Measurements from ENCODE around the gene SIRPG.

The SIRPG gene

GRCh38 chr20:1688886-1689538 is 31.4 kb upstream of the SIRPG start:
- Histone ChIP-seq H3K9me3 (ENCODE audit: control insufficient read depth in 1 of 2, low read length in 2 of 2) (peaks cover 0 to 7% of the 10 kb centered on the region in 2 donors), H3K4me1 (ENCODE audit: control insufficient read depth in 1 of 2, insufficient read depth in 2 of 2, low read length in 2 of 2) (no peaks in the 10 kb centered on the region), H3K27me3 (ENCODE audit: low read depth, low read length) (no peaks in the 10 kb centered on the region), H3K36me3 (ENCODE audit: control insufficient read depth in 1 of 2, insufficient read depth in 2 of 2, low read length in 2 of 2) (no peaks in the 10 kb centered on the region), H3K27ac (ENCODE audit: low read length) (no peak overlapping the region), H3K4me3 (ENCODE audit: low read depth in 1 of 2, low read length in 2 of 2) (no peak overlapping the region)

- H3K4me1 ChIP-seq (ENCODE audit: control insufficient read depth in 1 of 2, insufficient read depth in 2 of 2, low read length in 2 of 2), result no peaks in the 10 kb centered on the region
- no peaks in the 10 kb centered on the region for H3K36me3 ChIP-seq (ENCODE audit: control insufficient read depth in 1 of 2, insufficient read depth in 2 of 2, low read length in 2 of 2)
- no peaks in the 10 kb centered on the region for H3K27me3 ChIP-seq (ENCODE audit: low read depth, low read length)
- no peak overlapping the region for H3K4me3 ChIP-seq (ENCODE audit: low read depth in 1 of 2, low read length in 2 of 2)
- H3K27ac ChIP-seq (ENCODE audit: low read length), result no peak overlapping the region
- peaks cover 0 to 10% of the 10 kb centered on the region in 2 donors for H3K9me3 ChIP-seq (ENCODE audit: control insufficient read depth in 1 of 2, low read length in 2 of 2)
These were observed 29.5 kb upstream of the SIRPG start for GRCh38 chr20:1687053-1687452.

GRCh38 chr20:1686151-1686748 is 28.7 kb upstream of the SIRPG start:
- Histone ChIP-seq H3K4me1 (ENCODE audit: control insufficient read depth in 1 of 2, insufficient read depth in 2 of 2, low read length in 2 of 2) (no peaks in the 10 kb centered on the region), H3K4me3 (ENCODE audit: low read depth in 1 of 2, low read length in 2 of 2) (no peak overlapping the region), H3K27ac (ENCODE audit: low read length) (no peak overlapping the region), H3K27me3 (ENCODE audit: low read depth, low read length) (no peaks in the 10 kb centered on the region), H3K9me3 (ENCODE audit: control insufficient read depth in 1 of 2, low read length in 2 of 2) (peaks cover 0 to 10% of the 10 kb centered on the region in 2 donors), H3K36me3 (ENCODE audit: control insufficient read depth in 1 of 2, insufficient read depth in 2 of 2, low read length in 2 of 2) (no peaks in the 10 kb centered on the region)

- Histone ChIP-seq H3K9me3 (ENCODE audit: control insufficient read depth in 1 of 2, low read length in 2 of 2) (peaks cover 0 to 5% of the 10 kb centered on the region in 2 donors), H3K27me3 (ENCODE audit: low read depth, low read length) (no peaks in the 10 kb centered on the region), H3K27ac (ENCODE audit: low read length) (no peak overlapping the region), H3K4me1 (ENCODE audit: control insufficient read depth in 1 of 2, insufficient read depth in 2 of 2, low read length in 2 of 2) (no peaks in the 10 kb centered on the region), H3K4me3 (ENCODE audit: low read depth in 1 of 2, low read length in 2 of 2) (no peak overlapping the region), H3K36me3 (ENCODE audit: control insufficient read depth in 1 of 2, insufficient read depth in 2 of 2, low read length in 2 of 2) (no peaks in the 10 kb centered on the region)
These were observed 27.9 kb upstream of the SIRPG start for GRCh38 chr20:1685304-1686052.

- Histone ChIP-seq H3K27ac (ENCODE audit: low read length) (no peak overlapping the region), H3K27me3 (ENCODE audit: low read depth, low read length) (no peaks in the 10 kb centered on the region), H3K36me3 (ENCODE audit: control insufficient read depth in 1 of 2, insufficient read depth in 2 of 2, low read length in 2 of 2) (no peaks in the 10 kb centered on the region), H3K9me3 (ENCODE audit: control insufficient read depth in 1 of 2, low read length in 2 of 2) (peaks cover 0 to 5% of the 10 kb centered on the region in 2 donors), H3K4me3 (ENCODE audit: low read depth in 1 of 2, low read length in 2 of 2) (no peak overlapping the region), H3K4me1 (ENCODE audit: control insufficient read depth in 1 of 2, insufficient read depth in 2 of 2, low read length in 2 of 2) (no peaks in the 10 kb centered on the region)
These were observed 27.3 kb upstream of the SIRPG start for GRCh38 chr20:1684872-1685271.

- no peak overlapping the region for H3K27ac ChIP-seq (ENCODE audit: low read length)
- no peaks in the 10 kb centered on the region for H3K9me3 ChIP-seq (ENCODE audit: control insufficient read depth in 1 of 2, low read length in 2 of 2)
- H3K36me3 ChIP-seq (ENCODE audit: control insufficient read depth in 1 of 2, insufficient read depth in 2 of 2, low read length in 2 of 2), result no peaks in the 10 kb centered on the region
- H3K4me3 ChIP-seq (ENCODE audit: low read depth in 1 of 2, low read length in 2 of 2), result no peak overlapping the region
- H3K4me1 ChIP-seq (ENCODE audit: control insufficient read depth in 1 of 2, insufficient read depth in 2 of 2, low read length in 2 of 2), result no peaks in the 10 kb centered on the region
- H3K27me3 ChIP-seq (ENCODE audit: low read depth, low read length), result no peaks in the 10 kb centered on the region
These were observed 19.1 kb upstream of the SIRPG start for GRCh38 chr20:1676650-1677049.

- Histone ChIP-seq H3K27me3 (ENCODE audit: low read depth, low read length) (no peaks in the 10 kb centered on the region), H3K27ac (ENCODE audit: low read length) (no peak overlapping the region)
These were observed 17.6 kb upstream of the SIRPG start for GRCh38 chr20:1674990-1675780.

GRCh38 chr20:1674361-1674760 is 16.8 kb upstream of the SIRPG start:
- Histone ChIP-seq H3K4me1 (ENCODE audit: control insufficient read depth in 1 of 2, insufficient read depth in 2 of 2, low read length in 2 of 2) (no peaks in the 10 kb centered on the region), H3K36me3 (ENCODE audit: control insufficient read depth in 1 of 2, insufficient read depth in 2 of 2, low read length in 2 of 2) (no peaks in the 10 kb centered on the region), H3K27ac (ENCODE audit: low read length) (no peak overlapping the region), H3K4me3 (ENCODE audit: low read depth in 1 of 2, low read length in 2 of 2) (no peak overlapping the region), H3K27me3 (ENCODE audit: low read depth, low read length) (no peaks in the 10 kb centered on the region), H3K9me3 (ENCODE audit: control insufficient read depth in 1 of 2, low read length in 2 of 2) (no peaks in the 10 kb centered on the region)

More at GRCh38 chr20:1674990-1675780, 17.6 kb upstream of the SIRPG start:
- Histone ChIP-seq H3K36me3 (ENCODE audit: control insufficient read depth in 1 of 2, insufficient read depth in 2 of 2, low read length in 2 of 2) (no peaks in the 10 kb centered on the region), H3K4me1 (ENCODE audit: control insufficient read depth in 1 of 2, insufficient read depth in 2 of 2, low read length in 2 of 2) (no peaks in the 10 kb centered on the region), H3K4me3 (ENCODE audit: low read depth in 1 of 2, low read length in 2 of 2) (no peak overlapping the region), H3K9me3 (ENCODE audit: control insufficient read depth in 1 of 2, low read length in 2 of 2) (no peaks in the 10 kb centered on the region)

GRCh38 chr20:1673424-1673823 is 15.8 kb upstream of the SIRPG start:
- Histone ChIP-seq H3K9me3 (ENCODE audit: control insufficient read depth in 1 of 2, low read length in 2 of 2) (no peaks in the 10 kb centered on the region), H3K36me3 (ENCODE audit: control insufficient read depth in 1 of 2, insufficient read depth in 2 of 2, low read length in 2 of 2) (no peaks in the 10 kb centered on the region), H3K4me3 (ENCODE audit: low read depth in 1 of 2, low read length in 2 of 2) (no peak overlapping the region), H3K27me3 (ENCODE audit: low read depth, low read length) (no peaks in the 10 kb centered on the region), H3K4me1 (ENCODE audit: control insufficient read depth in 1 of 2, insufficient read depth in 2 of 2, low read length in 2 of 2) (no peaks in the 10 kb centered on the region), H3K27ac (ENCODE audit: low read length) (no peak overlapping the region)

GRCh38 chr20:1672728-1673127 is 15.1 kb upstream of the SIRPG start:
- Histone ChIP-seq H3K27me3 (ENCODE audit: low read depth, low read length) (no peaks in the 10 kb centered on the region), H3K9me3 (ENCODE audit: control insufficient read depth in 1 of 2, low read length in 2 of 2) (no peaks in the 10 kb centered on the region), H3K4me3 (ENCODE audit: low read depth in 1 of 2, low read length in 2 of 2) (no peak overlapping the region), H3K27ac (ENCODE audit: low read length) (no peak overlapping the region), H3K36me3 (ENCODE audit: control insufficient read depth in 1 of 2, insufficient read depth in 2 of 2, low read length in 2 of 2) (no peaks in the 10 kb centered on the region), H3K4me1 (ENCODE audit: control insufficient read depth in 1 of 2, insufficient read depth in 2 of 2, low read length in 2 of 2) (no peaks in the 10 kb centered on the region)

All from muscle layer of duodenum (tissue), 2 donors.